Body of pancreas (tissue), 4 donors: ENCODE results near the gene DLG2.

Source experiments
- POLR2A ChIP-seq, 3 donors: fragments of 450-650 bp; IDR thresholded peaks; one replicate each; pipeline ENCODE4 v1.6.1; 2016; ENCODE audit warnings: antibody characterized with exemption in 3 of 3, mild to moderate bottlenecking in 2 of 3
- TF ChIP-seq, protein P1 (sequence below), 7 experiments: fragments of 450-650 bp in 4 of 7; fragments of 200-600 bp in 3 of 7; sonication (generic) in 3 of 7; IDR thresholded peaks; one replicate each; pipeline ENCODE4 v1.5.1; 2016 to 2019; ENCODE audit warnings: antibody characterized with exemption in 7 of 7

DNA sequence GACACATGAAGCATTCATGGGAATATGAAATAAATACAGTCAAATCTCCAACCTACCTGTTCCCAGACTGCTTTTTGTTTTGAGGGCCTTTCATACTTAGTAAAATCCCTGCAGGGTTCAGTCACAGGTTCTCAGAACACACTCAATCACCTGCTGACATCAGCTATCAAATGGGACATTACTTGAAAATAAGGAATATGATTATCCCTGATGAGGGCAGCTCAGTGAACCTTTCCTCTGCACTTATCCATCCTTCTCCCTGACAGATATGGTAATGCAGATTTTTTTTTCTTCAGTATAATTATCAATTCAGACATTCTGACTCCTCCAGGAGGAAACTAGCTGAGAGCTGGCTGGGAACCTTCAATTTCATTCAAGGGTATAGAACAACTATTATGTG is 1213.6 kb downstream of the DLG2 start:
- TF ChIP-seq, protein P1, sequence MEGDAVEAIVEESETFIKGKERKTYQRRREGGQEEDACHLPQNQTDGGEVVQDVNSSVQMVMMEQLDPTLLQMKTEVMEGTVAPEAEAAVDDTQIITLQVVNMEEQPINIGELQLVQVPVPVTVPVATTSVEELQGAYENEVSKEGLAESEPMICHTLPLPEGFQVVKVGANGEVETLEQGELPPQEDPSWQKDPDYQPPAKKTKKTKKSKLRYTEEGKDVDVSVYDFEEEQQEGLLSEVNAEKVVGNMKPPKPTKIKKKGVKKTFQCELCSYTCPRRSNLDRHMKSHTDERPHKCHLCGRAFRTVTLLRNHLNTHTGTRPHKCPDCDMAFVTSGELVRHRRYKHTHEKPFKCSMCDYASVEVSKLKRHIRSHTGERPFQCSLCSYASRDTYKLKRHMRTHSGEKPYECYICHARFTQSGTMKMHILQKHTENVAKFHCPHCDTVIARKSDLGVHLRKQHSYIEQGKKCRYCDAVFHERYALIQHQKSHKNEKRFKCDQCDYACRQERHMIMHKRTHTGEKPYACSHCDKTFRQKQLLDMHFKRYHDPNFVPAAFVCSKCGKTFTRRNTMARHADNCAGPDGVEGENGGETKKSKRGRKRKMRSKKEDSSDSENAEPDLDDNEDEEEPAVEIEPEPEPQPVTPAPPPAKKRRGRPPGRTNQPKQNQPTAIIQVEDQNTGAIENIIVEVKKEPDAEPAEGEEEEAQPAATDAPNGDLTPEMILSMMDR (IDR thresholded peaks at IDR 0.05): no peak
- TF ChIP-seq POLR2A (IDR thresholded peaks at IDR 0.05): no peak
